ENCODE measurements around the gene PIK3R4. TPM values are rescaled to one million over a fixed set of nuclear protein-coding genes. Genes with fewer than 3 reads are reported as not detected.

Gene PIK3R4
- total RNA-seq, 1 donor from 2014 or later, result 31.8 TPM

DNA sequence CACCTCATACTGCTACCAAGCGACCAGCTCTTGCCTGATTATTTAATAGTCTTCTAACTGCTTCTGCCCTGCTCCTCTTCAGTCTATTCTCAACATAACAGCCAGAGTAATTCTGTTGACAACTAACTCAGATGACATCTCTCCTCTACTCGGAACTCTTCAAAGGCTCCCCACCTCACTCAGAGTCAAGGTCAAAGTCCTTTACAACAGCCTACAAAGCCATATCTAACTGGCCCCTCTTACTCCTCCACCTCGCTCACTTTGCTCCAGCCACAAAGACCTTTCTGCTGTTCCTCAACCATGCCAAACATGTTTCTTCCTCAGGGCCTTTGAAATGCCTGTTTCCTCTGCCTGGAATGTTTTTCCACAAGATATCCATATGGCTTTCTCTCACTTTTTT is 43.6 kb downstream of the PIK3R4 start:
- ATAC-seq, result no peak
- intact Hi-C loops (cut with DNase I), result no loop called here
- no peak for DNase-seq (ENCODE audit: low spot score)

- intact Hi-C loops (cut with DNase I), result no loop called here
- ATAC-seq (peak; percentile 68), DNase-seq (ENCODE audit: low spot score) (no peak)
These were observed 46.1 kb downstream of the PIK3R4 start for GRCh38 chr3:130700541-130700940.

GRCh38 chr3:130699765-130700164 is 46.9 kb downstream of the PIK3R4 start:
- ATAC-seq (no peak), DNase-seq (ENCODE audit: low spot score) (no peak)
- intact Hi-C loops (cut with DNase I), result no loop called here

GRCh38 chr3:130693314-130693713 is 53.3 kb downstream of the PIK3R4 start:
- no peak for DNase-seq (ENCODE audit: low spot score)
- ATAC-seq, result no peak
- intact Hi-C loops (cut with DNase I), result no loop called here

DNA sequence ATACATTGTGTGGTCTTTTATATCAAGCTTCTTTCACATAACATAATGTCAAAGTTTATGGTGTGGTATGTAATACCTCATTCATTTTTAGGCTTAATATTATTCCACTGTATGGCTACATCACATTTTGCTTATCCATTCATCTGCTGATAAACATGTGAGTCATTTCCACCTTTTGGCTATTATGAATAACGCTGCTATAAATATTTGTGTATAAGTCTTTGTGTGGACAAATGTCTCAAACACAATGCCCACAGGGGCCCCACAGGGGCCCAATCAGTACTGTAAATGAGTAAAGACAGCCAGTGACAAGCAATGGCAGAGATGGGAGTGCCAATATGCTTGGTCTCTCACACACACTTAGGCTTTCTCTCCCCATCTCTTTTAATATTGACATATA is 54.2 kb downstream of the PIK3R4 start:
- ATAC-seq (no peak), DNase-seq (ENCODE audit: low spot score) (no peak)
- intact Hi-C loops (cut with DNase I), result no loop called here

GRCh38 chr3:130688697-130689470 is 57.7 kb downstream of the PIK3R4 start:
- no peak for ATAC-seq
- no peak for DNase-seq (ENCODE audit: low spot score)

DNA sequence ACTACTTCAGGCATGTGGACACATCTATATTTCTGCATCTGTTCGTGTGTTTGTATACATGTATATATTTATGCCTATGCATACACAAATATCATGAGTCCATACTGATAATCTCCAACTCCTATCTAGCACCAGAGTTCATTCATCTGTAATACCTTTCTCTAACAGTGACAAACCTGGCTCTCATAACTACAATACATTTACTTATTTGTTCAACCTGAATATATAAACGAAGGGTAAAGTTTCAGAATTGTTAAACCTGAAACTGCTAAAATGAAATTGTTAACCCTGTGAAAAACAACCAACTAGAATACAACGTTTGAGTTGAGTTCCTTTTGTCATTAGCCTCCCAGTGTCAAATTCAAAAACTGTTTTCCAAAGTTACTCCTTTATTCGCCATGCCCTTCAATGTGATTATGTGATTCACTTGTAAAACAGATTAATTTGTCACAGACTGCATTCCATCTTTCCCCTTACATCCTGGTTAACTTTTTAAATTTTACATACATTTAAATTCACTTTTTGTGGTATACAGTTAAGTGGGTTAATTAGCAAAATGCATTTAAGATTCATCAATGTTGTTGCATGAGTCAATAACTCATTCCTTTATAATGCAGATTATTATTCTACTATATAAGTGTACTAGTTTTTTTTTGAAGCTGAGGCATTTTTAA is 58.5 kb downstream of the PIK3R4 start:
- DNase-seq (ENCODE audit: low spot score) (no peak), ATAC-seq (no peak)
- intact Hi-C loops (cut with DNase I), result no loop called here

More at GRCh38 chr3:130688697-130689470, 57.7 kb downstream of the PIK3R4 start:
- intact Hi-C loops (cut with DNase I), result no loop called here

GRCh38 chr3:130687327-130687726 is 59.3 kb downstream of the PIK3R4 start:
- intact Hi-C loops (cut with DNase I), result no loop called here
- ATAC-seq (no peak), DNase-seq (ENCODE audit: low spot score) (no peak)

GRCh38 chr3:130686833-130687232 is 59.8 kb downstream of the PIK3R4 start:
- intact Hi-C loops (cut with DNase I), result no loop called here
- no peak for ATAC-seq
- DNase-seq (ENCODE audit: low spot score), result no peak

GRCh38 chr3:130682131-130682530 is 64.5 kb downstream of the PIK3R4 start:
- DNase-seq (ENCODE audit: low spot score), result no peak
- no peak for ATAC-seq
- intact Hi-C loops (cut with DNase I), result no loop called here

- DNase-seq (ENCODE audit: low spot score) (no peak), ATAC-seq (no peak)
- intact Hi-C loops (cut with DNase I), result no loop called here
These were observed 67.4 kb downstream of the PIK3R4 start for GRCh38 chr3:130679218-130679617.

DNA sequence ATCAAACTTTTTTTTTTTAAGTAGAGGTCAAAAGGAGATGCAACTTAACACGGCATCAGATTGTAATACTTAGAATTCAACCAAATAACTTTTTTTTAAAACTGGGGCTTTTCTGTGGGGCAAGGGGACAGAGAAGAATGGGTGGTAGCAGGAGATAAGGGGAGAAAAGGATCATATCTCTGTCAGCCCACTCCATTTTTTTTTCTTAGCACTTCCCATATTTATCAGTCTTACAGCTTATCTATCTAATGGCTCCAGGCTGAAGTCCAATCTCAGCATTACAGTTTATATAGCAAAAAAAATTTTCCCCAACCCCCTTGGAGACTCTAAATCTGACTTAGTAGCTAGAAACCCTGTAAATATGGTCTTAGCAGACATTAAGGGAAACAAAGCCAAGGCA is 69.3 kb downstream of the PIK3R4 start:
- DNase-seq (ENCODE audit: low spot score), result no peak
- intact Hi-C loops (cut with DNase I), result no loop called here
- no peak for ATAC-seq

- intact Hi-C loops (cut with DNase I), result no loop called here
- ATAC-seq (no peak), DNase-seq (ENCODE audit: low spot score) (no peak)
These were observed 74.9 kb downstream of the PIK3R4 start for GRCh38 chr3:130671545-130672312.

GRCh38 chr3:130669740-130670139 is 76.9 kb downstream of the PIK3R4 start:
- ATAC-seq (no peak), DNase-seq (ENCODE audit: low spot score) (no peak)
- intact Hi-C loops (cut with DNase I), result no loop called here

- ATAC-seq (no peak), DNase-seq (ENCODE audit: low spot score) (no peak)
- intact Hi-C loops (cut with DNase I), result no loop called here
These were observed 83.5 kb downstream of the PIK3R4 start for GRCh38 chr3:130663092-130663491.

- intact Hi-C loops (cut with DNase I), result no loop called here
- ATAC-seq (no peak), DNase-seq (ENCODE audit: low spot score) (no peak)
These were observed 84.1 kb downstream of the PIK3R4 start for GRCh38 chr3:130662501-130662996.

DNA sequence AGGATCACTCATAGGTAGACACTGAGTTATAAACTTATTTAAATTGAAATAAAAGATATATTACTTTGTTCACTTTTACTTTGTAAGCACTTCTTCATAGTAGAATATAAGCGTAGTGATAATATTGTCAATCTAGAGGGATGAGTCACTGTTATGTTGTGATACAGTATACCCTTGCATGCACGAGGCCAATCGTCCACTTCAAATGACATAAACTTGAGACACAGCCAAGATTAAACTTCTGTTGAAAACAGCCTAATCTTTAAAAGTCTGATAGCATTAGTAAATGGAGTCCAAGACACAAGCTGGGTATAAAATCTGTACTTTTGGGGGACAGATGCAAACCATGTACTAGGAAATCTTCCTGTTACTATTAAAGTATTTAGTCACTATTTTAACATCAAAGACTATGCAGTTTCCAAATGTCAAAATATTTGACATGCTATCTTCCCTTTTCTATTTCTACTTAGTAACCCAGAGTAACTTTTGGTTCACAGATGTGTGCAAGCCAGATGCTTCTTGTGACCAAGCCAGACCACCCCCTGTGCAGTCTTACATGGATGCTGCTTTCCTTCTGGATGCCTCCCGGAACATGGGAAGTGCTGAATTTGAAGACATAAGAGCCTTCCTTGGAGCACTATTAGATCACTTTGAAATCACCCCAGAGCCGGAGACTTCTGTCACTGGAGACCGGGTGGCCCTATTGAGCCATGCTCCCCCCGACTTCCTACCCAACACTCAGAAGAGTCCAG is 85.3 kb downstream of the PIK3R4 start:
- intact Hi-C loops (cut with DNase I), result no loop called here
- ATAC-seq (no peak), DNase-seq (ENCODE audit: low spot score) (no peak)

GRCh38 chr3:130659911-130660310 is 86.7 kb downstream of the PIK3R4 start:
- no peak for DNase-seq (ENCODE audit: low spot score)
- ATAC-seq, result no peak
- intact Hi-C loops (cut with DNase I), result no loop called here

DNA sequence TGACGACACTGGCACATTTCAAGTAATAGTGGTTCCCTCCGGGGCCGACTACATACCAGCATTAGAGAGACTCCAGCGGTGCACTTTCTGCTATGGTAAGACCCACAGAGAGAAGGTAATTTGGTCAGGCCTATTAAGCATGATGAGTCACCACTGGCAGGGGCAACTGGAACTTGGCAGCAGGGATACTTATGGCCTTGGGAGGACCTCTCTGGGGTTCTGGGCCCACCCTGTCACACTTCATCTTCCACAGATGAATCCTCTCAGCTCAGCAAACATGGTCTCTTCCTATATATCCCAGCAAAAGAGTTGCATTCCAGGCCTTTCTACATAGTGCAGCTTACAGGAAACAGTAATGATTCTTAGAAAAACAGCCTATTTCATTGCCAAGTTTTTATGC is 88.0 kb downstream of the PIK3R4 start:
- intact Hi-C loops (cut with DNase I), result no loop called here
- DNase-seq (ENCODE audit: low spot score), result no peak
- ATAC-seq, result no peak
